Hematopoietic multipotent progenitor cell treated with erythropoietin and hydrocortisone succinate and interleukin-3 and kit ligand, for 17 days (in vitro differentiated cells): Measurements from ENCODE around the gene RNF223.
"Not testable (repeated sequence)": the region's sequence is repeated elsewhere in the genome, so short reads cannot be mapped to it uniquely, and the experiment has no call there.

Experiments used
- DNase-seq: peaks from one replicate; pipeline ENCODE4 v3.0.0-alpha.2; 2015; ENCODE audit warnings: low spot score

Gene RNF223

GRCh38 chr1:1059494-1060280 lies 14.4 kb downstream of the RNF223 start:
- peak; percentile 73 for DNase-seq

- DNase-seq, result no peak
Measured at GRCh38 chr1:1058921-1059493, 15.1 kb downstream of the RNF223 start.

- DNase-seq, result no peak
Measured at GRCh38 chr1:1058088-1058905, 15.8 kb downstream of the RNF223 start.

GRCh38 chr1:1057769-1058087 lies 16.4 kb downstream of the RNF223 start:
- not testable (repeated sequence) for DNase-seq

GRCh38 chr1:1055841-1056736 lies 18.0 kb downstream of the RNF223 start:
- DNase-seq, result no peak

GRCh38 chr1:1054971-1055370 lies 19.1 kb downstream of the RNF223 start:
- no peak for DNase-seq

- no peak for DNase-seq
Measured at GRCh38 chr1:1054099-1054700, 19.9 kb downstream of the RNF223 start.

GRCh38 chr1:1053682-1054081 lies 20.4 kb downstream of the RNF223 start:
- no peak for DNase-seq

GRCh38 chr1:1053022-1053421 lies 21.1 kb downstream of the RNF223 start:
- DNase-seq, result no peak

GRCh38 chr1:1052003-1052840 lies 21.9 kb downstream of the RNF223 start:
- DNase-seq, result no peak

GRCh38 chr1:1051127-1051810 lies 22.8 kb downstream of the RNF223 start:
- DNase-seq, result no peak

- no peak for DNase-seq
Measured at GRCh38 chr1:1050577-1051052, 23.5 kb downstream of the RNF223 start.

GRCh38 chr1:1049318-1050165 lies 24.6 kb downstream of the RNF223 start:
- no peak for DNase-seq

- no peak for DNase-seq
Measured at GRCh38 chr1:1048765-1049164, 25.3 kb downstream of the RNF223 start.

- DNase-seq, result no peak
Measured at GRCh38 chr1:1047963-1048362, 26.1 kb downstream of the RNF223 start.

GRCh38 chr1:1047407-1047806 lies 26.7 kb downstream of the RNF223 start:
- DNase-seq, result no peak

GRCh38 chr1:1046767-1047166 lies 27.3 kb downstream of the RNF223 start:
- no peak for DNase-seq

GRCh38 chr1:1046243-1046642 lies 27.9 kb downstream of the RNF223 start:
- DNase-seq, result no peak

- DNase-seq, result no peak
Measured at GRCh38 chr1:1045129-1045528, 29.0 kb downstream of the RNF223 start.
